ENCODE results near the gene NKPD1. TPM values are rescaled to one million over a fixed set of nuclear protein-coding genes. Genes with fewer than 3 reads are reported as not detected.

Gene NKPD1, protein sequence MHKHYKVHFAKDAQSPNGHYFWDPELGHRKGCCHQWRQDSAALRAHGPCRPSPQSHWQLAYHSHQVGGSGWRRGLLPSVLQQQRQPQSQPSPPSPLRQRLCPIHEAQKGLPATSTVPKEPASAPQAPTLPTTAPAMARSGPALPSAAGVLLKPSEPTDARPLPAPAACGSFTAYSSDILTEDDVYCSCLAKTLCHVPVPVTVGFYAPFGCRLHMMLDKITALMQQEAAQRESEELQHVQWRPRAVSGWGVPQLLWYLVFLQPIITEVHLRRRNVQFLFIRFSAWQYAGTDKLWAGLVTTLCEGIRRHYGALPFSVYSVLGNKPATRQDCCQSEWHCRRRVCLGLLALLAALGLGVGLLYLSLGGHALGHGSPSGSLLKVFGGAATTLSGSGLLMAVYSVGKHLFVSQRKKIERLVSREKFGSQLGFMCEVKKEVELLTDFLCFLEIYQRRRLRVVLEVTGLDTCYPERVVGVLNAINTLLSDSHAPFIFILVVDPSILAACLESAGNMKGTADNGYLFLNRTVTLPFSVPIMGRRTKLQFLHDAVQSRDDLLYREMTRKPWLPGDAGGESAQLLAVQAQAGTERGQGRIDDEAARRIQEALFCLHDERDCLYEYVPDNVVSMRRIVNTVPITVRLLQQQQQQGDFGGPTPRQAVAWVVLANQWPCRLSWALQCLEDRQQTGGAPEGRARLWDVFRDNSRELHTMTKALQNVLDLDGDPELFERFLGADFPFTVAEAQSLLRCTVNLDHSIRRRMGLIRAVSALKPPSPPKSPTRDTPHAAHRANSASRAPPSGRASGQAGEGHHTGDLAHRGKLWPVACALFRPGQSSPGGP
- total RNA-seq: 1 to 10 TPM in 1 of 4 donors, under 1 TPM in 3; 0.44 to 1.3 (median 0.68) TPM

DNA sequence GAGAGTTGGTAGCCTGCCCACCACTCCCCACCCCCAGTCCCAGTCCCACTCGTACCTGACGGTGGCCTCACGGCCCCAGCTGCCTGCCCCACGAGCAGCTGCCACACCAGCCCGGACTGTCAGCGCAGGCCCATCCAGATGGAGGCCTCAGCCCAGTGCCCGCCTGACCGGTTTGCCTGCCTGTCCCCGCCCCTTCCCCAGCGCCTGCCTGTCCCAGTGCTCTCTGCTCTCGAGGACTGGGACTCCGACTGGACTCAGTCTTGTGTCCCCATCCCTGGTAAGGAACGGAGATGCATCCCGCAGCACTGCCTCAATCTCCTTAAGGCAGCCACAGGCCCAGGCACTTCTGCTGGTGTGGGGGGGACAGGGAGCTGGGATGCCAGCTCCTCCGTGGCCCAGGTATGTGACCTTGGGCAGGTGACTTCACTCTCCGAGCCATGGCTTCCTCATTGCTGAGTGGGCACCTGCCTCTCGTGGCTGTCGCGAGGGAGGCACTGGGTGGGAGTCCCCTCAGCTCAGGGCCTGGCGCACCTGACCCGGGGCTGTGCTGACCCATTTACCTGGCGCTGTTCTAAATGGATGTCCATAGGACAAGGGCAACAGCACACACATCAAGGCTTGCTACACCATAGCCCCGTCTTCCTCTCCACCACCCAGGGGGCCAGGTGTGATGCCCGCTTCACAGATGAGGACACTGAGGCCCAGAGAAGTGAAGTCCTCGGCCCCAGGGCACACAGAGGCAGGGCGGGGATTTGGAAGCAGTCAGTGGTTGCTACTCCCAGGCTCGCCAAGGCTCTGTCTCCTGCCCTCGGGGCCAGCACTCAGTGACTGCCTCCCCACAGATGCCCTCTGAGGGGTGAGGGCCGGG is at the start of gene NKPD1:
Gene NKPD1, minus strand, starts transcription at position 113 of the 868 bp plus-strand sequence. CDS start 832 bp downstream, outside the sequence.
- no peaks in the 10 kb centered on the region for H3K9me3 ChIP-seq
- H3K4me3 ChIP-seq (replicated peaks in 1 of 3): no peak within 1 kb of the TSS
- WGBS, 2 donors: 43 to 53% methylated on average over 22 to 23 of the region's 29 CpGs
- H3K36me3 ChIP-seq: no peaks in the 10 kb centered on the region
- DNase-seq: peak; percentile 82 to 83
- H3K4me1 ChIP-seq: peaks cover 0 to 15% of the 10 kb centered on the region in 2 donors
- intact Hi-C loops (cut with DNase I): no loop called here
- H3K27me3 ChIP-seq: no peaks in the 10 kb centered on the region
- TF ChIP-seq POLR2A (IDR thresholded peaks at IDR 0.05): no peak
- TF ChIP-seq, protein P1, sequence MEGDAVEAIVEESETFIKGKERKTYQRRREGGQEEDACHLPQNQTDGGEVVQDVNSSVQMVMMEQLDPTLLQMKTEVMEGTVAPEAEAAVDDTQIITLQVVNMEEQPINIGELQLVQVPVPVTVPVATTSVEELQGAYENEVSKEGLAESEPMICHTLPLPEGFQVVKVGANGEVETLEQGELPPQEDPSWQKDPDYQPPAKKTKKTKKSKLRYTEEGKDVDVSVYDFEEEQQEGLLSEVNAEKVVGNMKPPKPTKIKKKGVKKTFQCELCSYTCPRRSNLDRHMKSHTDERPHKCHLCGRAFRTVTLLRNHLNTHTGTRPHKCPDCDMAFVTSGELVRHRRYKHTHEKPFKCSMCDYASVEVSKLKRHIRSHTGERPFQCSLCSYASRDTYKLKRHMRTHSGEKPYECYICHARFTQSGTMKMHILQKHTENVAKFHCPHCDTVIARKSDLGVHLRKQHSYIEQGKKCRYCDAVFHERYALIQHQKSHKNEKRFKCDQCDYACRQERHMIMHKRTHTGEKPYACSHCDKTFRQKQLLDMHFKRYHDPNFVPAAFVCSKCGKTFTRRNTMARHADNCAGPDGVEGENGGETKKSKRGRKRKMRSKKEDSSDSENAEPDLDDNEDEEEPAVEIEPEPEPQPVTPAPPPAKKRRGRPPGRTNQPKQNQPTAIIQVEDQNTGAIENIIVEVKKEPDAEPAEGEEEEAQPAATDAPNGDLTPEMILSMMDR (IDR thresholded peaks at IDR 0.05): no peak
- no peak within 1 kb of the TSS for H3K27ac ChIP-seq

DNA sequence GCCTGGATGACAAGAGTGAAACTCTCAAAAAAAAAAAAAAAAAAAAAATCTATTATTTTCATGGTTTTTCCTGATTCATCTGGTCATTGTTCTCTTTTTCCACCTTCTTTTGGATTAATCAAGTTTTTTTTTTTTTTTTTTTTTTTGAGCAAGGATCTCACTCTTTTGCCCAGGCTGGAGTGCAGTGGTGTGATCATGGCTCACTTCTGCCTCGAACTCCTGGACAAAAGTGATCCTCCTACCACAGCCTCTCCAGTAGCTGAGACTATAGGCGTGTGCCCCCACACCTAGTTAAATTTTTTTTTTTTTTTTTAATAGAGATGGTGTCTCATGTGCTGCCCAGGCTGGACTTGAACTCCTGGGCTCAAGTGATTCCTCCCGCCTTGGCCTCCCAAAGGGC is 45.5 kb upstream of the NKPD1 start:
- no peak overlapping the region for H3K27ac ChIP-seq
- H3K9me3 ChIP-seq: no peaks in the 10 kb centered on the region
- TF ChIP-seq, protein P1 (IDR thresholded peaks at IDR 0.05): no peak
- no peak for TF ChIP-seq POLR2A (IDR thresholded peaks at IDR 0.05)
- no peak for DNase-seq
- intact Hi-C loops (cut with DNase I): no loop called here
- no peaks in the 10 kb centered on the region for H3K27me3 ChIP-seq
- H3K4me3 ChIP-seq (replicated peaks in 1 of 3): no peak overlapping the region
- no peaks in the 10 kb centered on the region for H3K36me3 ChIP-seq
- WGBS, 2 donors: 91 to 97% methylated on average over 3 of the region's 3 CpGs
- H3K4me1 ChIP-seq: no peaks in the 10 kb centered on the region

DNA sequence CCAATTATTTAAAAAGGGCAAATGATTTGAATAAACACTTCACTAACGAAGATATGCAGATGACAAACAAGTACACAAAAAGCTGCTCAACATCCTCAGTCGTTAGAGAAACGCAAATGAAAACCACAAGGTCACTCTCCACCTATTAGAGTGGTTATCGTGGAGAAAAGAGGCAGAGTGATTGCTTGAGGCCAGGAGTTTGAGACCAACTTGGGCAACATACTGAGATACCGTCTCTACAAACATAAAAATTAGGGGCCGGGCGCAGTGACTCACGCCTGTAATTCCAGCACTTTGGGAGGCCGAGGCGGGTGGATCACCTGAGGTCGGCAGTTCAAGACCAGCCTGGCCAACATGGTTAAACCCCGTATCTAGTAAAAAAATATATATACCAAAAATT is 45.0 kb upstream of the NKPD1 start:
- no peaks in the 10 kb centered on the region for H3K9me3 ChIP-seq
- no peak overlapping the region for H3K27ac ChIP-seq
- no peaks in the 10 kb centered on the region for H3K36me3 ChIP-seq
- H3K4me1 ChIP-seq: no peaks in the 10 kb centered on the region
- H3K4me3 ChIP-seq (replicated peaks in 1 of 3): no peak overlapping the region
- no peak for TF ChIP-seq POLR2A (IDR thresholded peaks at IDR 0.05)
- TF ChIP-seq, protein P1 (IDR thresholded peaks at IDR 0.05): no peak
- intact Hi-C loops (cut with DNase I): no loop called here
- H3K27me3 ChIP-seq: no peaks in the 10 kb centered on the region
- 85 to 91% methylated on average over 12 of the region's 12 CpGs for WGBS, 2 donors
- DNase-seq: no peak

DNA sequence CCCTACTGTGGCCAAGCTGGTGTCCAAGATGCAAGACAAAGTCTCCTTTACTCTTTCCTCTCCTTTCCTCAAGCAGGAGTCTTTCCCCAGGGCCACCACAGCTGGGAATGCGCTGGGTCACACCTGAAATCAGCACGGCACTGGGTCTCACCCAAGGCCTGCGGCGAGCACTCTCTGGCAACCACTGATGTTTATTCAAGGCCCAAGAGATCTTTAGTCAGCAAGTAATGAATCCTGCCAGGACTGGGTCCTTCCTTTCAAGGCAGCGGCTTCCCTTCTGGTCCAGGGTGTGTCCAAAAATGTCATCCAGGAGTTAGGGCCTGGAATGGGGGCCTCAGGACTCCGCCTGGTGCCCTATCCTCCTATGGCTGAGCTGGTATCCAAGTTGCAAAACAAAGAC is 41.9 kb upstream of the NKPD1 start:
- TF ChIP-seq POLR2A (IDR thresholded peaks at IDR 0.05): no peak
- TF ChIP-seq, protein P1 (IDR thresholded peaks at IDR 0.05): no peak
- intact Hi-C loops (cut with DNase I): no loop called here
- DNase-seq: no peak
- Histone ChIP-seq H3K4me3 (replicated peaks in 1 of 3) (no peak overlapping the region), H3K4me1 (no peaks in the 10 kb centered on the region), H3K27me3 (no peaks in the 10 kb centered on the region), H3K9me3 (no peaks in the 10 kb centered on the region), H3K36me3 (no peaks in the 10 kb centered on the region), H3K27ac (no peak overlapping the region)
- WGBS, 2 donors: 63 to 88% methylated on average over 2 to 5 of the region's 6 CpGs
